ENCODE measurements around the gene F5.

The F5 gene

DNA sequence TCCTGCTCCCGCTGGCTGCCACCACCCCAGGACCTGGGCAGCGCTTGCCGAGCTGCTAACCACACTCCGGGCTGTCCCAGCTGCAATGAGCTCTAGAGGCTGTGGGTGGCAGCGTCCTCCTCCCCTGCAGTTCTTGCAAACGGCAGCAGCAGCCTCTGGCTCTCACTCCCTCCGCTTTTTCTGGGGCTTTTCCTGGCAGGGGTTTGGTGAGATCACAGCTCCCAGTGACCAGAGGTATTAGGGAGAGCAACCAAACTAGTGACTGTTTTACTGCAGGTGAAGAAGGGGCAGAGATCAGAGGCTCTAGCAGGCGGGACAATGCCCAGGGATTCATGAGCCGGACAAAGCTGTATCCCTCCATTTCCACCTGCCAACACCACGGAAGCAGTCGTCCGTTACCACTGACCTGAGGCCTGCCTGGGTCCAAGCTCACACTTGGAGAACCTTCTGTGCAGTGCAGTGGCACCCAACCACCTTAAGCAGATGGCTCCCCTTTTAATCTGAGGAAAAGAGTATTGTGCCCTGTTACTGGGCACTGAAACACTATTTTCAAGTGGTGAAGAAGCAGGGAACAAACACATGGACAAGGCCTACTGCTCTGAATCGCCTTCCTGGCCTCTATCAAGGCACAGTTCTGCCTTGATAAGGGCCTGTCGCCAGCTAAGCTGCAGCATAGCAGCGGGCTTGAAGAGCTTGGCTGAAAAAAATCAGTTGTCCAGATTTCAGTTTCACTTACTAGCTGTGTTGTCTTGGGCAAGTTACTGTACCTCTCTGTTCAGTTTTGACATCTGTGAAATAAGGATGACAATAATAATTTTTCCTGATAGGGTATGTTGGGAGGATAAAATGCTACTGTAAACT, at the start of gene F5:
Gene F5 (minus strand): TSS at position 87 of the 861 bp plus-strand sequence. CDS start 95 bp downstream, outside the sequence.
- DNase-seq, result peak; percentile 83 to 88

DNA sequence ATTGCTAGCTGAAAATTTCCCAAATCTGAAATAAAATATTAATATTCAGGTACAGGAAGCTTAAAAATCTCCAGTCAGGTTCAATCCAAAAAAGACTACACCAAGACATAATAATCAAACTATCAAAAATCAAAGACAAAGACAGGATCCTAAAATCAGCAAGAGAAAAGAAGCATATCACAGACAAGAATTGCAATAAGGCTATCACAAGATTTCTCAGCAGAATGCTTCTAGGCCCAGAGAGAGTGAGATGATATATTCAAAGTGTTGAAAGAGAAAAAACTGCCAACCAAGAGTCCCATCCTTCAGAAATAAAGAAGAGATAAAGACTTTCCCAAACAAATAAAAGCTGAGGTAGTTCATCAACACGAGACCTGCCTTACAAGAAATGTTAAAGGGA, 48.6 kb upstream of the F5 start:
- DNase-seq, result no peak

DNA sequence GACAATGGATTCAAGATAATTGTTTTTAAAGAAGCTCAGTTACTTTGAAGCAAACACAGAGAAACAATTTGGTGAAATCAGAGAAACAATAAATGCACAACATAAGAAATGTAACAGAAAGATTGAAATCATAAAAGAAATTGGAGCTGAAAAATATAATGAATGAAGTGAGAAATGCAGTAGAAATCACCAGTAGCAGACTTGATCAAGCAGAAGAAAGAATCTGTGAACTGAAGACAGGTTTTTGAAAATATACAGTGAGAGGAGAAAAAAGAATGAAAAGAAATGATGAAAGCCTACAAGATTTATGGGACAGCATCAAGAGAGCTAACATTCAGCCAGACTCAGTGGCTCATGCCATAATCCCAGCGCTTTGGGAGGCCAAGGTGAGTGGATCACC, 47.9 kb upstream of the F5 start:
- no peak for DNase-seq

GRCh38 chr1:169631249-169631648, 45.0 kb upstream of the F5 start:
- DNase-seq, result no peak

GRCh38 chr1:169630006-169630405, 43.7 kb upstream of the F5 start, which contains the start of gene SELP:
Gene SELP, minus strand, starts transcription at chr1:169630124. Its CDS starts 50 bp downstream, at chr1:169630074.
- no peak for DNase-seq

- DNase-seq, result no peak
These were observed 38.6 kb upstream of the F5 start for GRCh38 chr1:169624912-169625311.

GRCh38 chr1:169624122-169624521, 37.8 kb upstream of the F5 start:
- no peak for DNase-seq

DNA sequence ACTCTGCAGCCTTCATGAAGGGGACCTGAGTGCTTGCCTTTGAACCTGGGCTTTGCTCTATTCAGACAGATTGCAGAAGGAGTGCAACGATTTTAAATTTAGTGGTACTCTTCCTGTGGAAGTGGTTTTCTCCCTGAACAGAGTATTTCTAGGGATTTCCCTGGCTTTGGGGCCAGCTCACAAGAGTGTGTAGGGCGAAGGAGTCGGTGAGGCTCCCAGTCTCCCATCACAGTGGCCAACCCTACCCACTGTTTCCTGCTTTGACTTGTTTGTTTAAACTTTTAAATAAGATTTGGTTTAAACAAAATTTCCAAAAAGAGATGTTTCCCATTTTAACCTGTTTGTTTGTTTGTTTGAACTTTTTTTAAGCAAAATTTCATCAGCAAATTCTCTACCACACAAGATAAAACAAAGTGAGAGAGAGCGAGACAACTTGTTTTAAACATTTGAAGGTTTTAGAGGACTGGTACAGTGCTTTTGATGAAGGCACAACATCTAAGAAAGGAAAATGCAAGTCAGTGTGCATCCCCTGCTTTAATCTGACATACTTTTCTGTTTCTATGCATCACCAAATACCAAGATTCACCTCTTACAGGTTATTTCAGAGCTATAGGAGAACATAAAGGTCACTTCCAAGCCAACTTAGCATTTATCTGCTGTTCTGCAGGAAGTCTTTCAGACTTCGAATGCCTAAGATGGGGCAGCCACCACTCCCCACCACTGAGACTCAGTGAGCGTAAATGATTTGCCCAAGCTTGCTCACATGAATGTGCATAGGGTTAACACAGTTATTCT, 37.0 kb upstream of the F5 start:
- no peak for DNase-seq

GRCh38 chr1:169620565-169620964, 34.3 kb upstream of the F5 start:
- no peak for DNase-seq

DNA sequence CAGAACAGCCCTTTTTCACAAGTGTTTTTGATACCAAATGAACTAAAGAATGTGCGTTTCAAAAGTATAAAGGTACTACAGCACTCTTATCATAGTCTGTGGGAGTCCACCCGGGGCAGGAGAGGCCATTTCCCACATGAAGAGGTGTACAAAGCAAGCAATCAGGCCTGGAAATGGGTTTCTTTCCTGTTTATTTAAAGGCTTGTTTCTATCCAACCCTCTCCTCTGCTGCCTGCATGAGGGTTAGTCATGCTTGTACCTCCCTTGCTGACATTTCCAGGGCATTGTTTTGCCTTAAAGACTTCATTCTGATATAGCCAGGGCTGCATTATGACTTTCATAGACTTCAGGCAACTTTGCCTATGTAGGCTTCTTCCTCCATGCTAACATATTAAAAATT, 32.1 kb upstream of the F5 start:
- no peak for DNase-seq

DNA sequence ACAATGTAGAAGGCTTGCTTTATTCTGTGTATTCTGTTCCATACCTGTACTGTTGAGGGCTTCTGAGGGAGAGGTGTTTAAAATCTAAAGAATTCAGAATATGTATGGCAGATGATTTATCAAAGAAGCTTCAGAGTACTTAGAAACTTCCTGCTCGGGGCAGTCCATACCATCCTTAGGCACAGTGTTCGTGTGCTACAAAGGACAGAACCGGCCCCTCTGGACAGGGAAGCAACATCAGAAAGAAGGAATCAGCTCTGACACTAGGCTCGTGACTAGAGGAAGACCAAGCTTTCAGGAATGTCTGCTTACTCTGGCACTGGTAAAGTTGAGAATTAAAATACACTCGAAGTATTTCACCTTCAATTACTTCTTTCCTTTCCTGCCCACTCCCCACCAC, 29.5 kb upstream of the F5 start:
- DNase-seq, result no peak

- no peak for DNase-seq
These were observed 24.6 kb upstream of the F5 start for GRCh38 chr1:169610858-169611257.

DNA sequence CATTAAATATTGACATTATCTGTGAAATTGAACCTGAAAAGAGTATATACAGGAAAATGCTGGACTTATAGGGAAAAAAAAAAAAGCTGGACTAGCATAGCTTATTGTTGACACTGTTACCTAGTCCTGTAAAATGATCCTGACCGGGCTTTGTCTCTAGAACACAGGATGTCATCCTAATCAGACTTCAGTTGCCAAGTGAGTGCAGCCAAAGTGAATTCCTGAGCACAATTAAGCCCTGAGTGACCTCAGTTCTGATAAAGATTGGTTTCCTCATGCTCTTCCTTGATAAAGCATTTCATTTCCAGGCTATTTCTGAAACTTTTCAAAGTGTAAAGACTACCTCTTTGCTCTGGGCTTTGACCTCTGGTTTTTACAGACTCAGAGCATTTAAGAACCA, 23.8 kb upstream of the F5 start:
- no peak for DNase-seq

GRCh38 chr1:169608226-169608625, 21.9 kb upstream of the F5 start:
- DNase-seq, result no peak

DNA sequence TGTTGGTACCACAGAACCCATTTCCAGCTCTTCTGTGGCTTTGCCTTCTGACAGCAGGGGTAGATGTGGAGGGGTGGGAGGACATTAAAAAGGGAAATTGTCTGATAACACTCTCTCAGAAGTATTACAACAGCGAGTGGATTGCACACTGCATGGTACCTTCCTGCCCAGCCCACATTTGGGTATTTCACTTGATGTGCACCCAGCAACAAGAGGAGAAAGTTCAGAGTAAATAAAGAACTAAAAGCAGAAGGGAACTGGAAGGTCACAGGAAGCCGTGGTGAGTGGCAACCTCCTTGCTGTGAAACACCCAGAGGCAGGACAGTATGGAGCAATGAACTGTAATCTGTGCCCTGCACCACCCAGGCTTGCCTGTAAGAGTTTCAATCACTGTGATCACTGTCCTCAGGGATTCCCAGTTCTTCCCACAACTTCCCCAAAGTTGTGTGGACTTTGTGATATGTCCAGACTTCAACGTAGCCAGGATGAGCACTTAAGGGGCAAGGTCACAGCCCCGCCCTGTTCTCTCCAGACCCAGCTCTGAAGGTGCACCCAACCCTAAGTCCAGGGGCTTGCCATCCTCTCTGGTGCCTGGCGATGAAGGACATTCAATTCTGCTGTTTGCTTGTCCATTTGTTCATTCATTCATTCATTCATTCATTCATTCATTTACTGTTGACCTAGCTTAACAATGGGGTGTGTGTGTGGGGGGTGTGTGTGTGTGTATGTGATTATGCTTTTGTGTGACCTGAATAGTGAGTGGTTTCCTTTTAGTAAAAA, 18.7 kb upstream of the F5 start:
- DNase-seq, result peak; percentile 34 to 41

GRCh38 chr1:169601096-169601881, 15.0 kb upstream of the F5 start:
- DNase-seq, result no peak

DNA sequence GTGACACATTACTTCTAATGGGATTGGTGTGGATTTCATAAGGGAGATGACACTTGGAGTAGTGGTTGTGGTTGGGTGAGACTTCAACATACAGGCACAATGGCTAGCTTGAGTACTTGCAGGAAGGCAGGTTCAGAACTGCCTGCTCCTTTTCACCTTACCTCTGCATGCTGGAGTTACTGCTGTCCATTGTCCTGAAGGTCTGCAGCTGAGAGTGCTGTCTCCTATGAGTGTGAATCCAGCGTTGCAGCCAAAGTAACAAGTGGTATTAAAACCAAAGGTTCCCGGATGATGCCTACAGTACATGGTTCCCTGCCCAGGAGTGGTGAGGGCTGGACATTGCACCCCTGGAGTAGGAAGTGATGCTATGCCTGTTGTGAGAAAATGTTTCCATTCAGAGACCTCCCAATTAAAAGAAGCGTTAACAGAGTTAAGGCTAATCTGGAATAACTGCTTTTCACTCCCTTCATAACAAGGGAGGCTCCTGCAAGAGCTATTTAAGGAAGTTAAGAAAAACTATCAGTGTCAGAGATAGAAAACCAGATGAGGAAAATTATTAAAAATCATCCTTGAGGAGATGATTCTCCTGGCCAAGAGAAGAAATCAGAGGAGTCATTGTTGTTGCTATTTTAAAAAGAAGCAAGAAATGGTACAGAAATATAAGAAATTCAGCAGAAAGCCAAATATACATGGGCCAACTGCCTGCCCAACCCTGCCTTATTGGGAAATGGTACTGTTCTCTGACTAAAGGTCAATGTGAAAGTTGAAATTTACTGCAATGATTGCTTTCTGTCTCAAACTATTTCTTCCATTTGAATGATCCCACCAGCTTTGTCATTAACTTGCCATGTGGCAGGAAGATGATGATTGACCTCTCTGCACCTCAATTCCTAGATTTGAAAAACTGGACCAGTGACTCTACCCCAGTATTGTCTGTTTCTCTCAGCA, 9.8 kb upstream of the F5 start:
- DNase-seq, result peak; percentile 22 to 40

DNA sequence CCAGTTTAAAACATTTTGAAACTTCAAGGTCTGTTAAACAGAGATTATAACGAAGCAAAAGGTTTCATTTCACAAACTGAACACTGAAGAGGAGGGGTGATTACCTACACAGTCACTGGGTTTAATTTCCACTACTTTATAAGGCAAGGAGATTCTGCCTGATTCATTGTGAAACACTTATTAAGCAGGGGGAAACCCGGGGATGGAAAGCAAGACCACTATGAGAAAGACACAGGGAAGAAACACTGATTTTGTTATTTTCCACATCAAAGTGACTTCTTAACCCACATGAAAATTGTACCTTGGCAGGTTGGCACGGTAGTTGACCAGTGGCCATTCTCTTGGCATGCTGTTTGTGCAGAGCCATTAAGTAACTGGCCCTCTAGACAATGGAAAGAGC, 8.1 kb upstream of the F5 start:
- DNase-seq, result peak; percentile 22 to 45

DNA sequence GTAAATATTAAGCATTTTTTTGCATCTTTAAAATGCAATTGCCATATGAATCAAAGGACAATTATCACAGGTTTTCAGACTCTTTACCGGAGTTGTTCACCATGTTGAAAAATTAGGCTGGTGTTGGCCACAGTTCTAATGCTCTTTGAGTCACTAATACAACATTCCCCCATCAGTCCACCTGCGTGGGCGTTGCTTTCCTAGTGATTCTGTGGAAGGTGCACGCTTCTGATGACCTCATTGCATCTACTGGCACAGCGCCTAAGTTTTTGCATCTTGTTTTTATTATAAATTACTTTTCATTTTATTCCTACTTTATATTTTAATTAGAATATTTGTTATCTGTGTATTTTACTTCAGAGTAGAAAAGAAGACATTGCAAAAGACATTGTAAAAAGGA, 4.7 kb upstream of the F5 start:
- DNase-seq, result peak in 1 of 2 experiments; percentile 28

DNA sequence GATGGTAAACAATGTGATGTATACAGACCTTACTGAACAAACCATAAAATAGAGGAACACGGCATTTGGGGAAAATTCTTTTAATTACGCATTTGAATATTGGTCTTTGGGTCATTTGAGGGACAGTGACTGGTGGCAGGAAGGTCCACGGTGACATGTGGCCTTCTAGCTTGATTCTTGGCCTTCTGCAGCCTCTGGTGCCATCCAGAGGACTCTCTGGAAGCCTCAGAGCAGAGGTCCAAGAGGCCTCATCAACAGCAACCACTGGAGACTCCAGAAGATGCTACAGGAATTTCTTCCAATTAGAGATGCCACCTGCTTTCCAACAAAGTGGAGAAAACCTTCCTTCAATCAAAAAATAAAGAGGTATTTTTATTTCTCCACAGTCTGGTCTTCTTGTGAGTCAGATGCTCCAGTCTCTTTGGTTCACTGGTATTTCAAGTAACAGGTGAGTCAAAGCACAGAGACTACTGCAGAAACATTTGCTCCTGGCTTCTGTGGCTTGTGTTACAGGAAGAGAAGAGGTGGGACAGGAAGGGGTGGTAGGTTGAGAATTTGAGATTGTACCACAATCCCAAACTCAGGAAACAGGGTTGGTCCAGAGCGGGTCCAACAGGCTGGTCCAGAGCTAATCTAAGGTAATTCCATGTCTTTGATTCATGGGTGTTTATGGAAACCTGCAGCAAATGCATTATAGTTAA, 2.7 kb upstream of the F5 start:
- DNase-seq, result peak; percentile 15 to 41

DNA sequence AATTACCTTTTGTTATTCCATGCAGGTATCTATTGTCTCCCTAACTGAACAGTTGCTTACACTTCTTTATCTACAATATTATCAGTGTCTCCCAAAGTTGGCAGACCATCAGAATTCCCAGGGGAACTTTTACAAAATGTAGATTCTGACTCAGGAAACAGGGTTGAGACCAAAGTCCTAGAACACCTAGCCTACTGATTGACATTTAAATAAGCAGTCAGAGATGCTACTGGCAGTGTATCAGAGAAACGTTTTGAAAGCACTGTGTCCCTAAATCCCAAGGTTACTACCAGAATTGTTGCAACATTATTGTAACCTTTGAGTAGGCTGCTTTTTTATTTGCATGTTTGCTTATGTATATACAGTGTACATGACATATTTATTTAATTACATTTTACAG, 1.8 kb upstream of the F5 start:
- no peak for DNase-seq

All from activated CD4-positive, alpha-beta T cell treated with anti-CD3 and anti-CD28 coated beads, Interleukin-2, amount 50 U/mL, for 48 hours (primary cell).